ENCODE results near the gene ETFRF1.

ETFRF1 gene

GRCh38 chr12:25197608-25198007, 2.6 kb downstream of the ETFRF1 start:
- no peak for TF ChIP-seq CTCF (conservative IDR thresholded peaks at IDR 0.05; ENCODE audit: low read depth, low read length)
- no peak overlapping the region for H3K9ac ChIP-seq
- H3K4me2 ChIP-seq = no peak overlapping the region

GRCh38 chr12:25200703-25201102, 5.7 kb downstream of the ETFRF1 start:
- H2AFZ ChIP-seq (ENCODE audit: low read depth) = no peak overlapping the region
- H3K4me2 ChIP-seq = no peak overlapping the region
- H3K27ac ChIP-seq = no peak overlapping the region
- no peaks in the 10 kb centered on the region for H4K20me1 ChIP-seq (ENCODE audit: insufficient read depth)
- H3K4me1 ChIP-seq (ENCODE audit: low read depth, poor library complexity, severe bottlenecking) = peaks cover 12% of the 10 kb centered on the region
- H3K79me2 ChIP-seq (ENCODE audit: insufficient read depth, low read depth) = no peaks in the 10 kb centered on the region; the same call in 1 of the 2 replicates
- H3K4me3 ChIP-seq (IDR thresholded peaks at IDR 0.05; ENCODE audit: insufficient read depth, low read depth, low read length) = no peak overlapping the region
- H3K27me3 ChIP-seq (ENCODE audit: insufficient read depth, low read depth) = no peaks in the 10 kb centered on the region
- TF ChIP-seq CTCF (conservative IDR thresholded peaks at IDR 0.05; ENCODE audit: low read depth, low read length) = no peak
- no peaks in the 10 kb centered on the region for H3K36me3 ChIP-seq (ENCODE audit: insufficient read depth)
- H3K9ac ChIP-seq = no peak overlapping the region

More at GRCh38 chr12:25197608-25198007, 2.6 kb downstream of the ETFRF1 start:
- no peaks in the 10 kb centered on the region; the same call in 1 of the 2 replicates for H3K79me2 ChIP-seq (ENCODE audit: insufficient read depth, low read depth)
- no peak overlapping the region for H2AFZ ChIP-seq (ENCODE audit: low read depth)
- H3K27me3 ChIP-seq (ENCODE audit: insufficient read depth, low read depth) = no peaks in the 10 kb centered on the region
- no peaks in the 10 kb centered on the region for H4K20me1 ChIP-seq (ENCODE audit: insufficient read depth)
- peaks cover 17% of the 10 kb centered on the region for H3K4me1 ChIP-seq (ENCODE audit: low read depth, poor library complexity, severe bottlenecking)
- no peaks in the 10 kb centered on the region for H3K36me3 ChIP-seq (ENCODE audit: insufficient read depth)
- no peak overlapping the region for H3K4me3 ChIP-seq (IDR thresholded peaks at IDR 0.05; ENCODE audit: insufficient read depth, low read depth, low read length)
- no peak overlapping the region for H3K27ac ChIP-seq

- Histone ChIP-seq H3K4me2 (no peak overlapping the region), H4K20me1 (ENCODE audit: insufficient read depth) (no peaks in the 10 kb centered on the region), H3K27ac (no peak overlapping the region), H3K27me3 (ENCODE audit: insufficient read depth, low read depth) (no peaks in the 10 kb centered on the region), H3K9ac (no peak overlapping the region), H3K79me2 (ENCODE audit: insufficient read depth, low read depth) (no peaks in the 10 kb centered on the region), H3K36me3 (ENCODE audit: insufficient read depth) (no peaks in the 10 kb centered on the region), H3K4me3 (IDR thresholded peaks at IDR 0.05; ENCODE audit: insufficient read depth, low read depth, low read length) (no peak overlapping the region), H2AFZ (ENCODE audit: low read depth) (no peak overlapping the region), H3K4me1 (ENCODE audit: low read depth, poor library complexity, severe bottlenecking) (no peaks in the 10 kb centered on the region)
- no peak for TF ChIP-seq CTCF (conservative IDR thresholded peaks at IDR 0.05; ENCODE audit: low read depth, low read length)
These were observed 7.1 kb downstream of the ETFRF1 start for GRCh38 chr12:25202137-25202536.

- H3K4me1 ChIP-seq (ENCODE audit: low read depth, poor library complexity, severe bottlenecking) = peaks cover 13% of the 10 kb centered on the region
- H3K27me3 ChIP-seq (ENCODE audit: insufficient read depth, low read depth) = no peaks in the 10 kb centered on the region
- H3K27ac ChIP-seq = no peak overlapping the region
- H3K79me2 ChIP-seq (ENCODE audit: insufficient read depth, low read depth) = no peaks in the 10 kb centered on the region
- no peak overlapping the region for H3K9ac ChIP-seq
- no peaks in the 10 kb centered on the region for H3K36me3 ChIP-seq (ENCODE audit: insufficient read depth)
- no peaks in the 10 kb centered on the region for H4K20me1 ChIP-seq (ENCODE audit: insufficient read depth)
- no peak overlapping the region for H2AFZ ChIP-seq (ENCODE audit: low read depth)
- no peak overlapping the region for H3K4me2 ChIP-seq
- no peak for TF ChIP-seq CTCF (conservative IDR thresholded peaks at IDR 0.05; ENCODE audit: low read depth, low read length)
- H3K4me3 ChIP-seq (IDR thresholded peaks at IDR 0.05; ENCODE audit: insufficient read depth, low read depth, low read length) = no peak overlapping the region
These were observed 12.4 kb downstream of the ETFRF1 start for GRCh38 chr12:25207411-25207810.
